A673 (cell line): Measurements from ENCODE around the gene CLVS2. TPM values are rescaled to one million over a fixed set of nuclear protein-coding genes. Genes with fewer than 3 reads are reported as not detected.

ENCODE experiments used
- BruUV-seq: library from RNA; stranded (reverse); fragments of 400-500 nt; replicated peaks from 2 replicates; lab custom pipeline; 2021; lab: Mats Ljungman, UMichigan
- CTCF ChIA-PET: fragments of 300-600 bp; sonication (Branson Sonifier 250); formaldehyde crosslinking; loops from one replicate; lab custom pipeline; 2022; ENCODE audit warnings: antibody characterized with exemption; lab: Charles Lee
- POLR2A ChIA-PET: fragments of 300-600 bp; sonication (Branson Sonifier 250); formaldehyde crosslinking; loops from one replicate; lab custom pipeline; 2022; ENCODE audit warnings: antibody characterized with exemption; ENCODE audit not compliant: low non-redundant PET; lab: Charles Lee
- DNase-seq: peaks from one replicate; pipeline ENCODE4 v3.0.0-alpha.2; 2015; ENCODE audit warnings: low spot score
- H3K27ac ChIP-seq: fragments of 200-600 bp; sonication (generic); 2 replicates; pipeline ENCODE4 v1.5.1; 2016; ENCODE audit warnings: mixed run types, low read depth, mild to moderate bottlenecking, mixed read lengths, antibody characterized with exemption, low read length; ENCODE audit not compliant: poor library complexity, severe bottlenecking
- H3K27me3 ChIP-seq: fragments of 200-600 bp; sonication (generic); replicated peaks from 2 replicates; pipeline ENCODE4 v1.6.1; 2017; ENCODE audit warnings: mixed run types, low read depth, mild to moderate bottlenecking, mixed read lengths, antibody characterized with exemption, low read length; ENCODE audit not compliant: insufficient read depth, poor library complexity
- H3K36me3 ChIP-seq: fragments of 200-600 bp; sonication (generic); 2 replicates; pipeline ENCODE4 v1.6.1; 2016; ENCODE audit warnings: mixed run types, mild to moderate bottlenecking, mixed read lengths, antibody characterized with exemption, low read length; ENCODE audit not compliant: insufficient read depth, poor library complexity, severe bottlenecking
- H3K4me1 ChIP-seq: fragments of 200-600 bp; sonication (generic); 2 replicates; pipeline ENCODE4 v1.6.1; 2017; ENCODE audit warnings: mixed run types, mild to moderate bottlenecking, mixed read lengths, antibody characterized with exemption, low read length; ENCODE audit not compliant: insufficient read depth, poor library complexity, severe bottlenecking
- H3K4me3 ChIP-seq: fragments of 200-600 bp; sonication (generic); 2 replicates; pipeline ENCODE4 v1.5.1; 2016; ENCODE audit warnings: low read depth, mixed run types, mild to moderate bottlenecking, mixed read lengths, low read length; ENCODE audit not compliant: poor library complexity, severe bottlenecking
- H3K9me3 ChIP-seq: fragments of 200-600 bp; sonication (generic); 2 replicates; pipeline ENCODE4 v1.6.1; 2016; ENCODE audit warnings: mixed run types, low read depth, mild to moderate bottlenecking, mixed read lengths, antibody characterized with exemption, low read length; ENCODE audit not compliant: poor library complexity, severe bottlenecking
- EZH2 ChIP-seq: fragments of 200-600 bp; sonication (generic); IDR thresholded peaks from 2 replicates; pipeline ENCODE4 v1.6.1; 2017; ENCODE audit warnings: borderline replicate concordance, low read depth, mild to moderate bottlenecking, mixed read lengths, antibody characterized with exemption, low read length; ENCODE audit not compliant: poor library complexity, severe bottlenecking
- intact Hi-C: fragments of 100-400 bp; cut with micrococcal nuclease; formaldehyde crosslinking; loops from one replicate; pipeline ENCODE4 v1.10.0; 2022; ENCODE audit not compliant: unreplicated experiment
- total RNA-seq: library from RNA; stranded (reverse); gene quantifications from 2 replicates; pipeline ENCODE4 v1.2.3, GENCODE V29; 2021
- TF ChIP-seq, protein P1 (sequence below): fragments of 300-800, 200-600 bp; sonication (generic); conservative IDR thresholded peaks from 2 replicates; pipeline ENCODE4 v1.5.1; 2017; ENCODE audit warnings: low read depth, mild to moderate bottlenecking, antibody characterized with exemption, low read length, moderate library complexity, mixed read lengths

The CLVS2 gene
- total RNA-seq, 1 experiment from 2014 or later, result 84.9 TPM

- CTCF ChIA-PET, result no interaction called here
- H3K36me3 ChIP-seq, result peaks cover 19% of the 10 kb centered on the region
- TF ChIP-seq, protein P1, sequence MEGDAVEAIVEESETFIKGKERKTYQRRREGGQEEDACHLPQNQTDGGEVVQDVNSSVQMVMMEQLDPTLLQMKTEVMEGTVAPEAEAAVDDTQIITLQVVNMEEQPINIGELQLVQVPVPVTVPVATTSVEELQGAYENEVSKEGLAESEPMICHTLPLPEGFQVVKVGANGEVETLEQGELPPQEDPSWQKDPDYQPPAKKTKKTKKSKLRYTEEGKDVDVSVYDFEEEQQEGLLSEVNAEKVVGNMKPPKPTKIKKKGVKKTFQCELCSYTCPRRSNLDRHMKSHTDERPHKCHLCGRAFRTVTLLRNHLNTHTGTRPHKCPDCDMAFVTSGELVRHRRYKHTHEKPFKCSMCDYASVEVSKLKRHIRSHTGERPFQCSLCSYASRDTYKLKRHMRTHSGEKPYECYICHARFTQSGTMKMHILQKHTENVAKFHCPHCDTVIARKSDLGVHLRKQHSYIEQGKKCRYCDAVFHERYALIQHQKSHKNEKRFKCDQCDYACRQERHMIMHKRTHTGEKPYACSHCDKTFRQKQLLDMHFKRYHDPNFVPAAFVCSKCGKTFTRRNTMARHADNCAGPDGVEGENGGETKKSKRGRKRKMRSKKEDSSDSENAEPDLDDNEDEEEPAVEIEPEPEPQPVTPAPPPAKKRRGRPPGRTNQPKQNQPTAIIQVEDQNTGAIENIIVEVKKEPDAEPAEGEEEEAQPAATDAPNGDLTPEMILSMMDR, result no peak
- TF ChIP-seq EZH2, result no peak
- H3K4me1 ChIP-seq, result peaks cover 14% of the 10 kb centered on the region
- H3K9me3 ChIP-seq, result no peaks in the 10 kb centered on the region
- intact Hi-C loops, result no loop called here
- no peaks in the 10 kb centered on the region for H3K27me3 ChIP-seq
- no peak overlapping the region for H3K4me3 ChIP-seq
- BruUV-seq, result no TSS peak
- no peak overlapping the region for H3K27ac ChIP-seq
- POLR2A ChIA-PET, result no interaction called here
- DNase-seq, result no peak
Observed at GRCh38 chr6:123036648-123037047, 40.6 kb downstream of the CLVS2 start.

GRCh38 chr6:123039431-123039830 is 43.4 kb downstream of the CLVS2 start:
- no peaks in the 10 kb centered on the region for H3K27me3 ChIP-seq
- no peak overlapping the region for H3K27ac ChIP-seq
- intact Hi-C loops, result no loop called here
- H3K9me3 ChIP-seq, result no peaks in the 10 kb centered on the region
- CTCF ChIA-PET, result no interaction called here
- POLR2A ChIA-PET, result no interaction called here
- TF ChIP-seq, protein P1, result no peak
- no peak for TF ChIP-seq EZH2
- no peak for DNase-seq
- no TSS peak for BruUV-seq
- peaks cover 24% of the 10 kb centered on the region for H3K36me3 ChIP-seq
- H3K4me3 ChIP-seq, result no peak overlapping the region
- peaks cover 23% of the 10 kb centered on the region for H3K4me1 ChIP-seq

DNA sequence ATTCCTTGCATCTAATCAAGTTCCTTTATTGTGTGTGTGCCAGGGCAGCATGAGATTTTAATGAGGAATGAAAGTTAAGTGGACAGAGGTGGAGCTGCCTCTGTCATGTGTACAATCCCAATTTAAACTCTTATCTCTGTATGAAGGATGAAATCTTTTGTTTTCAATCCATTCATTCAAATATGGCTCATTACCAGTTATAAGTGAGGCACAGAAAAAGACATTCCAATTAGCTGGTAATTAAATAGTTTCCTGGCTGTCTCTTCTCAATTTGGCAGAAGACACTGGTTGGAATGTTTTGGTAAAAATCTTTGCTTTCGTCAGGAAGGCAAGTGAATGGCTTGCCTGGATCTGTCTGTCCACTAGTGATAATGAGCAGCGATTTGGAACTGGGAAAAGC is 46.4 kb downstream of the CLVS2 start:
- POLR2A ChIA-PET, result no interaction called here
- Histone ChIP-seq H3K4me3 (no peak overlapping the region), H3K27ac (no peak overlapping the region), H3K9me3 (no peaks in the 10 kb centered on the region), H3K27me3 (no peaks in the 10 kb centered on the region), H3K4me1 (peaks cover 32% of the 10 kb centered on the region), H3K36me3 (peaks cover 28% of the 10 kb centered on the region)
- intact Hi-C loops, result no loop called here
- CTCF ChIA-PET, result no interaction called here
- no TSS peak for BruUV-seq
- no peak for DNase-seq
- no peak for TF ChIP-seq EZH2
- TF ChIP-seq, protein P1, result no peak
